Liver (tissue), 9 donors: ENCODE data around the gene DIP2B. TPM values are rescaled to one million over a fixed set of nuclear protein-coding genes. Genes with fewer than 3 reads are reported as not detected.

Experiments used
- DNase-seq: peaks from one replicate; pipeline ENCODE4 v3.0.0-alpha.2; 2017; ENCODE audit warnings: low spot score
- H3K27ac ChIP-seq, 2 donors: one replicate each; pipeline ENCODE4 v1.7.0; 2013; ENCODE audit warnings: inconsistent platforms in 2 of 2, low read length in 2 of 2, control low read depth in 1 of 2, low read depth in 1 of 2, mild to moderate bottlenecking in 1 of 2
- H3K27me3 ChIP-seq, 4 donors: one replicate each; pipeline versions ENCODE4 v1.6.1 to v1.7.0; 2013; ENCODE audit warnings: low read length in 3 of 4, inconsistent platforms in 1 of 4, mild to moderate bottlenecking in 1 of 4, moderate library complexity in 1 of 4; ENCODE audit not compliant: control insufficient read depth in 4 of 4, insufficient read depth in 4 of 4
- H3K36me3 ChIP-seq, 4 donors: one replicate each; pipeline versions ENCODE4 v1.6.1 to v1.7.0; 2013; ENCODE audit warnings: low read length in 3 of 4, mild to moderate bottlenecking in 3 of 4, low read depth in 1 of 4, moderate library complexity in 1 of 4; ENCODE audit not compliant: control insufficient read depth in 4 of 4, insufficient read depth in 3 of 4
- H3K4me1 ChIP-seq, 4 donors: one replicate each; pipeline versions ENCODE4 v1.6.1 to v1.7.0; 2013; ENCODE audit warnings: low read length in 3 of 4, mild to moderate bottlenecking in 3 of 4, moderate library complexity in 1 of 4; ENCODE audit not compliant: control insufficient read depth in 4 of 4, insufficient read depth in 4 of 4
- H3K4me3 ChIP-seq, 3 donors: one replicate each; pipeline versions ENCODE4 v1.6.1 to v1.7.0; 2013; ENCODE audit warnings: low read length in 3 of 3, control low read depth in 1 of 3, low read depth in 1 of 3, mild to moderate bottlenecking in 1 of 3
- H3K9ac ChIP-seq, 2 donors: one replicate each; pipeline ENCODE4 v1.7.0; 2013; ENCODE audit warnings: low read length in 2 of 2, mild to moderate bottlenecking in 2 of 2, moderate library complexity in 2 of 2, control low read depth in 1 of 2, low read depth in 1 of 2
- H3K9me3 ChIP-seq, 4 donors: one replicate each; pipeline versions ENCODE4 v1.6.1 to v1.7.0; 2013; ENCODE audit warnings: low read length in 3 of 4; ENCODE audit not compliant: control insufficient read depth in 4 of 4
- CTCF ChIP-seq: fragments of 150-350 bp; IDR thresholded peaks from 2 replicates; pipeline ENCODE4 v1.5.1; 2017; ENCODE audit warnings: improper control_type of control experiment, low read depth, low read length; ENCODE audit not compliant: missing input control
- FOXA1 ChIP-seq: IDR thresholded peaks from 2 replicates; pipeline ENCODE4 v1.6.1; 2016; ENCODE audit warnings: antibody characterized with exemption
- GABPA ChIP-seq, 2 donors: IDR thresholded peaks in 1 of 2; conservative IDR thresholded peaks in 1 of 2; 2 replicates each; pipeline ENCODE4 v1.6.1; 2016; ENCODE audit warnings: antibody characterized with exemption in 2 of 2, mild to moderate bottlenecking in 1 of 2, moderate library complexity in 1 of 2
- HNF4A ChIP-seq, 2 donors: conservative IDR thresholded peaks; 2 replicates each; pipeline ENCODE4 v1.6.1; 2016; ENCODE audit warnings: antibody characterized with exemption in 2 of 2, mild to moderate bottlenecking in 2 of 2
- JUND ChIP-seq, 2 donors: IDR thresholded peaks; 2 replicates each; pipeline ENCODE4 v1.6.1; 2016; ENCODE audit warnings: antibody characterized with exemption in 2 of 2
- MAX ChIP-seq: IDR thresholded peaks from 2 replicates; pipeline ENCODE4 v1.6.1; 2016; ENCODE audit warnings: antibody characterized with exemption
- NR2F2 ChIP-seq: IDR thresholded peaks from 2 replicates; pipeline ENCODE4 v1.6.1; 2016; ENCODE audit warnings: antibody characterized with exemption
- RAD21 ChIP-seq, 2 donors: IDR thresholded peaks; 2 replicates each; pipeline ENCODE4 v1.6.1; 2016; ENCODE audit warnings: antibody characterized with exemption in 2 of 2, mild to moderate bottlenecking in 2 of 2
- REST ChIP-seq: IDR thresholded peaks from 2 replicates; pipeline ENCODE4 v1.6.1; 2016; ENCODE audit warnings: antibody characterized with exemption, mild to moderate bottlenecking
- SP1 ChIP-seq: IDR thresholded peaks from 2 replicates; pipeline ENCODE4 v1.6.1; 2018; ENCODE audit warnings: antibody characterized with exemption, mild to moderate bottlenecking
- TAF1 ChIP-seq: conservative IDR thresholded peaks from 2 replicates; pipeline ENCODE4 v1.6.1; 2016; ENCODE audit warnings: antibody characterized with exemption, mild to moderate bottlenecking
- YY1 ChIP-seq: IDR thresholded peaks from 2 replicates; pipeline ENCODE4 v1.6.1; 2016; ENCODE audit warnings: antibody characterized with exemption, mild to moderate bottlenecking
- WGBS: extraction: QIAGEN DNeasy Blood & Tissue Kit; methylation state at CpG from one replicate; pipeline ENCODE4 v1.1.7; 2013; 5-methylcytosine and 5-hydroxymethylcytosine counted together
- polyA plus RNA-seq, 2 donors: library from polyadenylated mRNA; stranded (reverse) in 1 of 2; unstranded in 1 of 2; fragments of 200-250 nt in 1 of 2; fragments of >200 nt in 1 of 2; fragmentation: Nextera tagmentation in 1 of 2; extraction: Ambion mirVana in 1 of 2; gene quantifications; one replicate each; pipeline versions ENCODE4 v1.2.1 to v1.2.3, GENCODE V29; 2013 to 2015
- total RNA-seq, 2 donors: library from RNA; depleted of rRNA; stranded (reverse); fragments of >200 nt; gene quantifications; one replicate each; pipeline ENCODE4 v1.2.3, GENCODE V29; 2014
- TF ChIP-seq, protein P1 (sequence below): IDR thresholded peaks from 2 replicates; pipeline ENCODE4 v1.6.1; 2016; ENCODE audit warnings: antibody characterized with exemption
- donor health status: healthy.
- donor health status: healthy.
- donor health status: healthy.
- donor health status: healthy.
- donor health status: healthy.

Gene DIP2B
- total and polyA plus RNA-seq, 4 donors: 4.8 to 30.7 (median 13.8) TPM

GRCh38 chr12:50626026-50626425, 121.2 kb downstream of the DIP2B start:
- no peak overlapping the region for H3K4me3 ChIP-seq
- no peak overlapping the region for H3K9ac ChIP-seq
- DNase-seq: no peak
- TF ChIP-seq YY1: no peak
- TF ChIP-seq MAX: peak; percentile 17
- H3K9me3 ChIP-seq: no peaks in the 10 kb centered on the region
- WGBS: 75% methylated on average over 5 of the region's 5 CpGs
- H3K27ac ChIP-seq: no peak overlapping the region
- no peaks in the 10 kb centered on the region for H3K27me3 ChIP-seq
- H3K4me1 ChIP-seq: peaks cover 3 to 31% (median 23%) of the 10 kb centered on the region in 4 donors
- H3K36me3 ChIP-seq: peaks cover 0 to 18% (median 16%) of the 10 kb centered on the region in 4 donors

- Histone ChIP-seq H3K27me3 (no peaks in the 10 kb centered on the region), H3K27ac (no peak overlapping the region), H3K4me1 (peaks cover 0 to 23% (median 13%) of the 10 kb centered on the region in 4 donors), H3K36me3 (peaks cover 0 to 20% (median 17%) of the 10 kb centered on the region in 4 donors), H3K9me3 (no peaks in the 10 kb centered on the region), H3K4me3 (no peak overlapping the region), H3K9ac (no peak overlapping the region)
- DNase-seq: no peak
- TF ChIP-seq NR2F2: no peak
- no peak for TF ChIP-seq REST
- TF ChIP-seq HNF4A (conservative IDR thresholded peaks at IDR 0.05): no peak
- no peak for TF ChIP-seq RAD21 (IDR thresholded peaks at IDR 0.05)
- TF ChIP-seq CTCF: no peak
- no peak for TF ChIP-seq JUND (IDR thresholded peaks at IDR 0.05)
- TF ChIP-seq FOXA1: no peak
- no peak for TF ChIP-seq GABPA (IDR thresholded peaks at IDR 0.05 in 1 of 2, conservative IDR thresholded peaks at IDR 0.05 in 1 of 2)
- TF ChIP-seq SP1: no peak
- no peak for TF ChIP-seq TAF1
- WGBS: 83% methylated on average over 2 of the region's 2 CpGs
These were observed 122.7 kb downstream of the DIP2B start for GRCh38 chr12:50627491-50627890.

DNA sequence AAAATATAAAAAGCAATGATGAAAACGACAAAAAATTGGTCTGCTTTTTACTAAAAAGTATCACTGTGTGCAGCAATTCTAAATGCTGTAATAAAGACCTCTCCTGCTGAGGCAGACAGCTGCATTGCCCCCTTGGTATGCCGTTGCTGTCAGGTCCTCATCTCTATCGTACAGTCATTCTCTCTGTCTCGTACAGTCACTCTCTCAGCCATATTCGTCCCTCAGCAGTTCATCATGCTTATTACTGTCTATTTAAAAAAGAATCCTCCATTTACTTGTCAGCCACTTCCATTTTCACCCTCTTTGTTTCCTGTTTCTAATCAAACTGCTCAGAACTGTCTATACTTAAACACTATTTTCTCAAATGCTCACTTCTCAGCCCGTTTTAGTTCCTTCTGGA, 123.6 kb downstream of the DIP2B start:
- H3K27me3 ChIP-seq: no peaks in the 10 kb centered on the region
- H3K4me3 ChIP-seq: no peak overlapping the region
- H3K27ac ChIP-seq: no peak overlapping the region
- H3K9me3 ChIP-seq: no peaks in the 10 kb centered on the region
- H3K9ac ChIP-seq: no peak overlapping the region
- no peak for DNase-seq
- peaks cover 1 to 23% (median 13%) of the 10 kb centered on the region in 4 donors for H3K4me1 ChIP-seq
- 93% methylated on average over 6 of the region's 6 CpGs for WGBS
- TF ChIP-seq TAF1 (no peak), JUND (IDR thresholded peaks at IDR 0.05) (no peak), REST (no peak), NR2F2 (no peak), YY1 (no peak), HNF4A (conservative IDR thresholded peaks at IDR 0.05) (no peak), RAD21 (IDR thresholded peaks at IDR 0.05) (no peak)
- TF ChIP-seq, protein P1, sequence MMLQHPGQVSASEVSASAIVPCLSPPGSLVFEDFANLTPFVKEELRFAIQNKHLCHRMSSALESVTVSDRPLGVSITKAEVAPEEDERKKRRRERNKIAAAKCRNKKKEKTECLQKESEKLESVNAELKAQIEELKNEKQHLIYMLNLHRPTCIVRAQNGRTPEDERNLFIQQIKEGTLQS: no peak
- H3K36me3 ChIP-seq: peaks cover 0 to 20% (median 17%) of the 10 kb centered on the region in 4 donors
